GM23338 (cell line): ENCODE results near the gene MYO1E. TPM values are rescaled to one million over a fixed set of nuclear protein-coding genes. Genes with fewer than 3 reads are reported as not detected.

Experiments
- ATAC-seq: fragments of 200-7000 bp; cut with Tn5 transposase; 3 replicates; pipeline ENCODE4 v1.9.1; 2020
- DNase-seq: peaks from one replicate; pipeline ENCODE4 v3.0.0-alpha.2; 2015; ENCODE audit warnings: low spot score
- H2AFZ ChIP-seq: fragments of 200-600 bp; sonication (generic); 2 replicates; pipeline ENCODE4 v1.8.0; 2016; ENCODE audit warnings: antibody characterized with exemption, mild to moderate bottlenecking, moderate library complexity
- H3F3A ChIP-seq: fragments of 200-600 bp; sonication (generic); replicated peaks from 2 replicates; pipeline ENCODE4 v1.8.0; 2017; ENCODE audit warnings: antibody characterized with exemption, mixed run types, low read depth
- H3K27ac ChIP-seq: fragments of 200-600 bp; sonication (generic); 2 replicates; pipeline ENCODE4 v1.6.1; 2016; ENCODE audit warnings: low read depth
- H3K27me3 ChIP-seq: fragments of 200-600 bp; sonication (generic); 2 replicates; pipeline ENCODE4 v1.8.0; 2016; ENCODE audit warnings: mild to moderate bottlenecking, mixed run types, moderate library complexity; ENCODE audit not compliant: insufficient read depth
- H3K36me3 ChIP-seq: fragments of 200-600 bp; sonication (generic); 2 replicates; pipeline ENCODE4 v1.8.0; 2016; ENCODE audit warnings: mild to moderate bottlenecking; ENCODE audit not compliant: insufficient read depth
- H3K4me1 ChIP-seq: fragments of 200-600 bp; sonication (generic); 2 replicates; pipeline ENCODE4 v1.8.0; 2016; ENCODE audit warnings: mild to moderate bottlenecking, moderate library complexity; ENCODE audit not compliant: insufficient read depth
- H3K4me2 ChIP-seq: fragments of 200-600 bp; sonication (generic); 2 replicates; pipeline ENCODE4 v1.7.1; 2017; ENCODE audit warnings: mixed run types
- H3K4me3 ChIP-seq: fragments of 200-600 bp; sonication (generic); 2 replicates; pipeline ENCODE4 v1.6.1; 2016; ENCODE audit warnings: mixed run types
- H3K79me2 ChIP-seq: fragments of 200-600 bp; sonication (generic); replicated peaks from 2 replicates; pipeline ENCODE4 v1.8.0; 2017; ENCODE audit warnings: mild to moderate bottlenecking; ENCODE audit not compliant: insufficient read depth
- H3K9me2 ChIP-seq: fragments of 200-600 bp; sonication (generic); 2 replicates; pipeline ENCODE4 v1.8.0; 2017; ENCODE audit not compliant: insufficient read depth
- H4K20me1 ChIP-seq: fragments of 200-600 bp; sonication (generic); replicated peaks from 2 replicates; pipeline ENCODE4 v1.8.0; 2017; ENCODE audit warnings: mild to moderate bottlenecking; ENCODE audit not compliant: insufficient read depth
- H3K27ac Mint-ChIP-seq: 2 replicates; pipeline ENCODE4 v1.8.0; 2020; ENCODE audit warnings: inconsistent platforms, mild to moderate bottlenecking, moderate library complexity, mixed read lengths
- H3K27me3 Mint-ChIP-seq: 3 replicates; pipeline ENCODE4 v1.8.0; 2022; ENCODE audit warnings: low read depth, mild to moderate bottlenecking, moderate library complexity, mixed read lengths, inconsistent platforms; ENCODE audit not compliant: insufficient read depth, poor library complexity
- H3K36me3 Mint-ChIP-seq: 3 replicates; pipeline ENCODE4 v1.8.0; 2021; ENCODE audit warnings: low read depth, mild to moderate bottlenecking, inconsistent platforms, moderate library complexity, mixed read lengths
- H3K4me1 Mint-ChIP-seq: 3 replicates; pipeline ENCODE4 v1.8.0; 2020; ENCODE audit warnings: mild to moderate bottlenecking, inconsistent platforms, mixed read lengths
- H3K4me3 Mint-ChIP-seq: 3 replicates; pipeline ENCODE4 v1.8.0; 2021; ENCODE audit warnings: moderate library complexity, mild to moderate bottlenecking, inconsistent platforms, mixed read lengths
- H3K9me3 Mint-ChIP-seq: 3 replicates; pipeline ENCODE4 v1.8.0; 2020; ENCODE audit warnings: moderate library complexity, mild to moderate bottlenecking, inconsistent platforms, mixed read lengths
- CREB1 ChIP-seq: fragments of 250-450 bp; sonication (Bioruptor Pico); IDR thresholded peaks from 2 replicates; pipeline ENCODE4 v1.5.0; 2020; ENCODE audit warnings: low read depth, mild to moderate bottlenecking, moderate library complexity
- EZH2 ChIP-seq: fragments of 200-600 bp; sonication (generic); IDR thresholded peaks from one replicate; pipeline ENCODE4 v1.8.0; 2017; ENCODE audit warnings: antibody characterized with exemption, mild to moderate bottlenecking, low read depth; ENCODE audit not compliant: unreplicated experiment
- EZH2phosphoT487 ChIP-seq: fragments of 200-600 bp; sonication (generic); IDR thresholded peaks from one replicate; pipeline ENCODE4 v1.8.1; 2018; ENCODE audit warnings: antibody characterized with exemption; ENCODE audit not compliant: unreplicated experiment
- JUNB ChIP-seq: IDR thresholded peaks from one replicate; pipeline ENCODE4 v1.6.1; 2016; ENCODE audit warnings: antibody characterized with exemption; ENCODE audit not compliant: unreplicated experiment
- NANOG ChIP-seq: IDR thresholded peaks from 2 replicates; pipeline ENCODE4 v1.6.1; 2016; ENCODE audit warnings: antibody characterized with exemption, borderline replicate concordance
- POLR2AphosphoS5 ChIP-seq: IDR thresholded peaks from 2 replicates; pipeline ENCODE4 v1.6.1; 2016; ENCODE audit warnings: antibody characterized with exemption, low read depth
- STAT1 ChIP-seq: IDR thresholded peaks from one replicate; pipeline ENCODE4 v1.6.1; 2016; ENCODE audit warnings: antibody characterized with exemption; ENCODE audit not compliant: unreplicated experiment
- ZNF114 ChIP-seq: fragments of 250-450 bp; sonication (Bioruptor Pico); IDR thresholded peaks from 2 replicates; pipeline ENCODE4 v1.5.0; 2020; ENCODE audit warnings: mild to moderate bottlenecking, moderate library complexity
- ZNF331 ChIP-seq: fragments of 250-450 bp; sonication (Bioruptor Pico); IDR thresholded peaks from 2 replicates; pipeline ENCODE4 v1.5.0; 2020; ENCODE audit warnings: low read depth, mild to moderate bottlenecking, moderate library complexity
- polyA plus RNA-seq: library from polyadenylated mRNA; unstranded; fragments of >200 nt; fragmentation: Nextera tagmentation; extraction: Ambion mirVana; gene quantifications from 2 replicates; pipeline ENCODE4 v1.2.1, GENCODE V29; 2016
- total RNA-seq: library from RNA; depleted of rRNA; stranded (reverse); fragments of >200 nt; shearing (Covaris generic); gene quantifications from 2 replicates; pipeline ENCODE4 v1.2.3, GENCODE V29; 2014
- TF ChIP-seq, protein P1 (sequence below), 2 experiments: fragments of 200-600 bp in 1 of 2; sonication (generic) in 1 of 2; conservative IDR thresholded peaks; 2 replicates each; pipeline versions ENCODE4 v1.5.1 to v1.6.1; 2016 to 2017; ENCODE audit warnings: antibody characterized with exemption in 2 of 2, low read depth in 2 of 2, mild to moderate bottlenecking in 2 of 2, moderate library complexity in 1 of 2
- TF ChIP-seq, protein P2 (sequence below): IDR thresholded peaks from 2 replicates; pipeline ENCODE4 v1.6.1; 2016; ENCODE audit warnings: antibody characterized with exemption
- TF ChIP-seq, protein P3 (sequence below): fragments of 250-450 bp; sonication (Bioruptor Pico); IDR thresholded peaks from 2 replicates; pipeline ENCODE4 v1.5.0; 2020; ENCODE audit warnings: mild to moderate bottlenecking, moderate library complexity
- TF ChIP-seq, protein P4 (sequence below): IDR thresholded peaks from one replicate; pipeline ENCODE4 v1.6.1; 2018; ENCODE audit warnings: antibody characterized with exemption; ENCODE audit not compliant: unreplicated experiment

MYO1E gene
- total and polyA plus RNA-seq, 2 experiments from 2014 or later, result 68.3 to 131 TPM

DNA sequence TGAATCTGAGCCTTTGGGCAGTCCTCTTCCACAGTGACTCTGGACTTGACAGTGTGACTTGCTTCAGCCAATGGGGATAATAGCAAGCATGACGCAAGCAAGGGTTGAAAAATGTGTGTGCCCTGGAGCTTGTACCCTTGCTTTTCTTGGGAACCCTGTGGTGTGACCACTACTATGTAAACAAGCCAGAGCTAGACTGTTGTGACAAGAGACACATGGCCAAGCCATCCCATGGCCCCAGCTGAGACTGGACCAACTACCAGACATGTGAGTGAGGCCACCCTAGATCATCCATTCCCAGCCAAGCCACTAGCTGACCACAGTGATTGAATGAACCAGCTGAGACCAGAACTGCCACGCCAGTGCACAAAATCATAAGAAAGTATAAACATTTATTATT lies 11.8 kb downstream of the MYO1E start:
- H3K4me3 Mint-ChIP-seq, result no peak overlapping the region
- no peaks in the 10 kb centered on the region; the same call in 2 of the 3 replicates for H3K9me3 Mint-ChIP-seq
- Histone ChIP-seq H3K4me1 (peaks cover 12% of the 10 kb centered on the region), H4K20me1 (no peaks in the 10 kb centered on the region), H3K27ac (no peak overlapping the region), H3K36me3 (no peaks in the 10 kb centered on the region), H3K27me3 (no peaks in the 10 kb centered on the region), H3K79me2 (peaks cover 93% of the 10 kb centered on the region), H3K4me2 (no peak overlapping the region), H2AFZ (no peak overlapping the region), H3K4me3 (no peak overlapping the region), H3K9me2 (no peaks in the 10 kb centered on the region), H3F3A (no peaks in the 10 kb centered on the region)
- DNase-seq, result no peak
- peak overlapping the region; percentile 48; the same call in 1 of the 2 replicates for H3K27ac Mint-ChIP-seq
- H3K4me1 Mint-ChIP-seq, result peaks cover 14% of the 10 kb centered on the region; the same call in 2 of the 3 replicates
- ATAC-seq, result no peak; the same call in 2 of the 3 replicates
- H3K27me3 Mint-ChIP-seq, result peaks cover 12% of the 10 kb centered on the region
- peaks cover 9% of the 10 kb centered on the region for H3K36me3 Mint-ChIP-seq
- TF ChIP-seq NANOG (no peak), EZH2 (no peak), STAT1 (no peak), ZNF331 (CRISPR knock-in tag) (no peak), CREB1 (CRISPR knock-in tag) (no peak), JUNB (no peak), POLR2AphosphoS5 (no peak), ZNF114 (CRISPR knock-in tag) (no peak), EZH2phosphoT487 (no peak)
- TF ChIP-seq, protein P1, sequence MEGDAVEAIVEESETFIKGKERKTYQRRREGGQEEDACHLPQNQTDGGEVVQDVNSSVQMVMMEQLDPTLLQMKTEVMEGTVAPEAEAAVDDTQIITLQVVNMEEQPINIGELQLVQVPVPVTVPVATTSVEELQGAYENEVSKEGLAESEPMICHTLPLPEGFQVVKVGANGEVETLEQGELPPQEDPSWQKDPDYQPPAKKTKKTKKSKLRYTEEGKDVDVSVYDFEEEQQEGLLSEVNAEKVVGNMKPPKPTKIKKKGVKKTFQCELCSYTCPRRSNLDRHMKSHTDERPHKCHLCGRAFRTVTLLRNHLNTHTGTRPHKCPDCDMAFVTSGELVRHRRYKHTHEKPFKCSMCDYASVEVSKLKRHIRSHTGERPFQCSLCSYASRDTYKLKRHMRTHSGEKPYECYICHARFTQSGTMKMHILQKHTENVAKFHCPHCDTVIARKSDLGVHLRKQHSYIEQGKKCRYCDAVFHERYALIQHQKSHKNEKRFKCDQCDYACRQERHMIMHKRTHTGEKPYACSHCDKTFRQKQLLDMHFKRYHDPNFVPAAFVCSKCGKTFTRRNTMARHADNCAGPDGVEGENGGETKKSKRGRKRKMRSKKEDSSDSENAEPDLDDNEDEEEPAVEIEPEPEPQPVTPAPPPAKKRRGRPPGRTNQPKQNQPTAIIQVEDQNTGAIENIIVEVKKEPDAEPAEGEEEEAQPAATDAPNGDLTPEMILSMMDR (conservative IDR thresholded peaks at IDR 0.05; ENCODE audit: low read depth in 2 of 2), result no peak
- TF ChIP-seq, protein P2, sequence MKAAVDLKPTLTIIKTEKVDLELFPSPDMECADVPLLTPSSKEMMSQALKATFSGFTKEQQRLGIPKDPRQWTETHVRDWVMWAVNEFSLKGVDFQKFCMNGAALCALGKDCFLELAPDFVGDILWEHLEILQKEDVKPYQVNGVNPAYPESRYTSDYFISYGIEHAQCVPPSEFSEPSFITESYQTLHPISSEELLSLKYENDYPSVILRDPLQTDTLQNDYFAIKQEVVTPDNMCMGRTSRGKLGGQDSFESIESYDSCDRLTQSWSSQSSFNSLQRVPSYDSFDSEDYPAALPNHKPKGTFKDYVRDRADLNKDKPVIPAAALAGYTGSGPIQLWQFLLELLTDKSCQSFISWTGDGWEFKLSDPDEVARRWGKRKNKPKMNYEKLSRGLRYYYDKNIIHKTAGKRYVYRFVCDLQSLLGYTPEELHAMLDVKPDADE, result no peak
- TF ChIP-seq, protein P3, sequence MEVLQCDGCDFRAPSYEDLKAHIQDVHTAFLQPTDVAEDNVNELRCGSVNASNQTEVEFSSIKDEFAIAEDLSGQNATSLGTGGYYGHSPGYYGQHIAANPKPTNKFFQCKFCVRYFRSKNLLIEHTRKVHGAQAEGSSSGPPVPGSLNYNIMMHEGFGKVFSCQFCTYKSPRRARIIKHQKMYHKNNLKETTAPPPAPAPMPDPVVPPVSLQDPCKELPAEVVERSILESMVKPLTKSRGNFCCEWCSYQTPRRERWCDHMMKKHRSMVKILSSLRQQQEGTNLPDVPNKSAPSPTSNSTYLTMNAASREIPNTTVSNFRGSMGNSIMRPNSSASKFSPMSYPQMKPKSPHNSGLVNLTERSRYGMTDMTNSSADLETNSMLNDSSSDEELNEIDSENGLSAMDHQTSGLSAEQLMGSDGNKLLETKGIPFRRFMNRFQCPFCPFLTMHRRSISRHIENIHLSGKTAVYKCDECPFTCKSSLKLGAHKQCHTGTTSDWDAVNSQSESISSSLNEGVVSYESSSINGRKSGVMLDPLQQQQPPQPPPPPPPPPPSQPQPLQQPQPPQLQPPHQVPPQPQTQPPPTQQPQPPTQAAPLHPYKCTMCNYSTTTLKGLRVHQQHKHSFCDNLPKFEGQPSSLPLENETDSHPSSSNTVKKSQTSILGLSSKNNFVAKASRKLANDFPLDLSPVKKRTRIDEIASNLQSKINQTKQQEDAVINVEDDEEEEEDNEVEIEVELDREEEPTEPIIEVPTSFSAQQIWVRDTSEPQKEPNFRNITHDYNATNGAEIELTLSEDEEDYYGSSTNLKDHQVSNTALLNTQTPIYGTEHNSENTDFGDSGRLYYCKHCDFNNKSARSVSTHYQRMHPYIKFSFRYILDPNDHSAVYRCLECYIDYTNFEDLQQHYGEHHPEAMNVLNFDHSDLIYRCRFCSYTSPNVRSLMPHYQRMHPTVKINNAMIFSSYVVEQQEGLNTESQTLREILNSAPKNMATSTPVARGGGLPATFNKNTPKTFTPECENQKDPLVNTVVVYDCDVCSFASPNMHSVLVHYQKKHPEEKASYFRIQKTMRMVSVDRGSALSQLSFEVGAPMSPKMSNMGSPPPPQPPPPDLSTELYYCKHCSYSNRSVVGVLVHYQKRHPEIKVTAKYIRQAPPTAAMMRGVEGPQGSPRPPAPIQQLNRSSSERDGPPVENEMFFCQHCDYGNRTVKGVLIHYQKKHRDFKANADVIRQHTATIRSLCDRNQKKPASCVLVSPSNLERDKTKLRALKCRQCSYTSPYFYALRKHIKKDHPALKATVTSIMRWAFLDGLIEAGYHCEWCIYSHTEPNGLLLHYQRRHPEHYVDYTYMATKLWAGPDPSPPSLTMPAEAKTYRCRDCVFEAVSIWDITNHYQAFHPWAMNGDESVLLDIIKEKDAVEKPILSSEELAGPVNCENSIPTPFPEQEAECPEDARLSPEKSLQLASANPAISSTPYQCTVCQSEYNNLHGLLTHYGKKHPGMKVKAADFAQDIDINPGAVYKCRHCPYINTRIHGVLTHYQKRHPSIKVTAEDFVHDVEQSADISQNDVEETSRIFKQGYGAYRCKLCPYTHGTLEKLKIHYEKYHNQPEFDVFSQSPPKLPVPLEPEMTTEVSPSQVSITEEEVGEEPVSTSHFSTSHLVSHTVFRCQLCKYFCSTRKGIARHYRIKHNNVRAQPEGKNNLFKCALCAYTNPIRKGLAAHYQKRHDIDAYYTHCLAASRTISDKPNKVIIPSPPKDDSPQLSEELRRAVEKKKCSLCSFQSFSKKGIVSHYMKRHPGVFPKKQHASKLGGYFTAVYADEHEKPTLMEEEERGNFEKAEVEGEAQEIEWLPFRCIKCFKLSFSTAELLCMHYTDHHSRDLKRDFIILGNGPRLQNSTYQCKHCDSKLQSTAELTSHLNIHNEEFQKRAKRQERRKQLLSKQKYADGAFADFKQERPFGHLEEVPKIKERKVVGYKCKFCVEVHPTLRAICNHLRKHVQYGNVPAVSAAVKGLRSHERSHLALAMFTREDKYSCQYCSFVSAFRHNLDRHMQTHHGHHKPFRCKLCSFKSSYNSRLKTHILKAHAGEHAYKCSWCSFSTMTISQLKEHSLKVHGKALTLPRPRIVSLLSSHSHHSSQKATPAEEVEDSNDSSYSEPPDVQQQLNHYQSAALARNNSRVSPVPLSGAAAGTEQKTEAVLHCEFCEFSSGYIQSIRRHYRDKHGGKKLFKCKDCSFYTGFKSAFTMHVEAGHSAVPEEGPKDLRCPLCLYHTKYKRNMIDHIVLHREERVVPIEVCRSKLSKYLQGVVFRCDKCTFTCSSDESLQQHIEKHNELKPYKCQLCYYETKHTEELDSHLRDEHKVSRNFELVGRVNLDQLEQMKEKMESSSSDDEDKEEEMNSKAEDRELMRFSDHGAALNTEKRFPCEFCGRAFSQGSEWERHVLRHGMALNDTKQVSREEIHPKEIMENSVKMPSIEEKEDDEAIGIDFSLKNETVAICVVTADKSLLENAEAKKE (CRISPR knock-in tag), result no peak
- TF ChIP-seq, protein P4, sequence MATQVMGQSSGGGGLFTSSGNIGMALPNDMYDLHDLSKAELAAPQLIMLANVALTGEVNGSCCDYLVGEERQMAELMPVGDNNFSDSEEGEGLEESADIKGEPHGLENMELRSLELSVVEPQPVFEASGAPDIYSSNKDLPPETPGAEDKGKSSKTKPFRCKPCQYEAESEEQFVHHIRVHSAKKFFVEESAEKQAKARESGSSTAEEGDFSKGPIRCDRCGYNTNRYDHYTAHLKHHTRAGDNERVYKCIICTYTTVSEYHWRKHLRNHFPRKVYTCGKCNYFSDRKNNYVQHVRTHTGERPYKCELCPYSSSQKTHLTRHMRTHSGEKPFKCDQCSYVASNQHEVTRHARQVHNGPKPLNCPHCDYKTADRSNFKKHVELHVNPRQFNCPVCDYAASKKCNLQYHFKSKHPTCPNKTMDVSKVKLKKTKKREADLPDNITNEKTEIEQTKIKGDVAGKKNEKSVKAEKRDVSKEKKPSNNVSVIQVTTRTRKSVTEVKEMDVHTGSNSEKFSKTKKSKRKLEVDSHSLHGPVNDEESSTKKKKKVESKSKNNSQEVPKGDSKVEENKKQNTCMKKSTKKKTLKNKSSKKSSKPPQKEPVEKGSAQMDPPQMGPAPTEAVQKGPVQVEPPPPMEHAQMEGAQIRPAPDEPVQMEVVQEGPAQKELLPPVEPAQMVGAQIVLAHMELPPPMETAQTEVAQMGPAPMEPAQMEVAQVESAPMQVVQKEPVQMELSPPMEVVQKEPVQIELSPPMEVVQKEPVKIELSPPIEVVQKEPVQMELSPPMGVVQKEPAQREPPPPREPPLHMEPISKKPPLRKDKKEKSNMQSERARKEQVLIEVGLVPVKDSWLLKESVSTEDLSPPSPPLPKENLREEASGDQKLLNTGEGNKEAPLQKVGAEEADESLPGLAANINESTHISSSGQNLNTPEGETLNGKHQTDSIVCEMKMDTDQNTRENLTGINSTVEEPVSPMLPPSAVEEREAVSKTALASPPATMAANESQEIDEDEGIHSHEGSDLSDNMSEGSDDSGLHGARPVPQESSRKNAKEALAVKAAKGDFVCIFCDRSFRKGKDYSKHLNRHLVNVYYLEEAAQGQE, result no peak
